GM12874 (cell line): ENCODE results near the gene MAGEA3.

Experiments used
- TF ChIP-seq, protein P1 (sequence below): IDR thresholded peaks from 2 replicates; pipeline ENCODE4 v1.5.1; 2011; ENCODE audit warnings: low read depth, mild to moderate bottlenecking, control low read depth, low read length, moderate library complexity; ENCODE audit not compliant: insufficient read depth

Gene MAGEA3

DNA sequence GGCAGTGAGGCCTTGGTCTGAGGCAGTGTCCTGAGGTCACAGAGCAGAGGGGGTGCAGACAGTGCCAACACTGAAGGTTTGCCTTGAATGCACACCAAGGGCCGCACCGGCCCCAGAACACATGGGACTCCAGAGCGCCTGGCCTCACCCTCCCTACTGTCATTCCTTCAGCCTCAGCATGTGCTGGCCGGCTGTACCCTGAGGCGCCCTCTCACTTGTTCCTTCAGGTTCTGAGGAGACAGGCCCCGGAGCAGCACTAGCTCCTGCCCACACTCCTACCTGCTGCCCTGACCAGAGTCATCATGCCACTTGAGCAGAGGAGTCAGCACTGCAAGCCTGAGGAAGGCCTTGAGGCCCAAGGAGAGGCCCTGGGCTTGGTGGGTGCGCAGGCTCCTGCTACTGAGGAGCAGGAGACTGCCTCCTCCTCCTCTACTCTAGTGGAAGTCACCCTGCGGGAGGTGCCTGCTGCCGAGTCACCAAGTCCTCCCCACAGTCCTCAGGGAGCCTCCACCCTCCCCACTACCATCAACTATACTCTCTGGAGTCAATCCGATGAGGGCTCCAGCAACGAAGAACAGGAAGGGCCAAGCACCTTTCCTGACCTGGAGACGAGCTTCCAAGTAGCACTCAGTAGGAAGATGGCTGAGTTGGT lies 37.4 kb downstream of the MAGEA3 start:
- TF ChIP-seq, protein P1, sequence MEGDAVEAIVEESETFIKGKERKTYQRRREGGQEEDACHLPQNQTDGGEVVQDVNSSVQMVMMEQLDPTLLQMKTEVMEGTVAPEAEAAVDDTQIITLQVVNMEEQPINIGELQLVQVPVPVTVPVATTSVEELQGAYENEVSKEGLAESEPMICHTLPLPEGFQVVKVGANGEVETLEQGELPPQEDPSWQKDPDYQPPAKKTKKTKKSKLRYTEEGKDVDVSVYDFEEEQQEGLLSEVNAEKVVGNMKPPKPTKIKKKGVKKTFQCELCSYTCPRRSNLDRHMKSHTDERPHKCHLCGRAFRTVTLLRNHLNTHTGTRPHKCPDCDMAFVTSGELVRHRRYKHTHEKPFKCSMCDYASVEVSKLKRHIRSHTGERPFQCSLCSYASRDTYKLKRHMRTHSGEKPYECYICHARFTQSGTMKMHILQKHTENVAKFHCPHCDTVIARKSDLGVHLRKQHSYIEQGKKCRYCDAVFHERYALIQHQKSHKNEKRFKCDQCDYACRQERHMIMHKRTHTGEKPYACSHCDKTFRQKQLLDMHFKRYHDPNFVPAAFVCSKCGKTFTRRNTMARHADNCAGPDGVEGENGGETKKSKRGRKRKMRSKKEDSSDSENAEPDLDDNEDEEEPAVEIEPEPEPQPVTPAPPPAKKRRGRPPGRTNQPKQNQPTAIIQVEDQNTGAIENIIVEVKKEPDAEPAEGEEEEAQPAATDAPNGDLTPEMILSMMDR: no peak

DNA sequence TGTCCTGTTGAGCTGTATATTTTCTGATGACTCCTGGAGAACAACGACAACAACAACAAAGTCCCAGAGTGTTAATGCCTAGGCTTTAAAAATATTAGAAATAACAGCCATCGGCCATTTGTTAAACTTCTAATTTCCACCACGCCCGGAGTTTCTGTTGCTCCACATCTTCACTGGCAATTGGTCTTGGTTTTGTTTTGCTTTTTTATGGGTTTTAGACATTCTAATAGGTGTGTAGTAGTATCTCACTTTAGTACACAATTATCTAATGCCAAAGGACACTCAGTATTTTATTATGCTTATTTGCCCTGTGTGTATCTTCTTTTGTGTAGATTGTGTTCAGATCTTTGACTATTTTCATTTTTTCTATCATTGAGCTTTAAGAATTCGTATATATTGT lies 40.0 kb downstream of the MAGEA3 start:
- TF ChIP-seq, protein P1: no peak
